Vagina (tissue), 2 donors: ENCODE data around the gene FGR.

ENCODE experiments used
- POLR2A ChIP-seq, 2 donors: fragments of 450-650 bp; IDR thresholded peaks; one replicate each; pipeline ENCODE4 v1.6.1; 2017; ENCODE audit warnings: antibody characterized with exemption in 2 of 2, mild to moderate bottlenecking in 2 of 2, moderate library complexity in 2 of 2
- POLR2AphosphoS5 ChIP-seq, 2 donors: sonication (generic); formaldehyde crosslinking; IDR thresholded peaks; one replicate each; pipeline ENCODE4 v1.9.0; 2017; ENCODE audit warnings: antibody characterized with exemption in 2 of 2, mild to moderate bottlenecking in 2 of 2, low read depth in 1 of 2; ENCODE audit not compliant: insufficient read depth in 1 of 2
- TF ChIP-seq, protein P1 (sequence below), 3 experiments: fragments of 450-650 bp in 2 of 3; fragments of 200-600 bp in 1 of 3; sonication (generic) in 1 of 3; IDR thresholded peaks; one replicate each; pipeline ENCODE4 v1.5.1; 2017 to 2019; ENCODE audit warnings: antibody characterized with exemption in 3 of 3, mild to moderate bottlenecking in 2 of 3, moderate library complexity in 2 of 3

DNA sequence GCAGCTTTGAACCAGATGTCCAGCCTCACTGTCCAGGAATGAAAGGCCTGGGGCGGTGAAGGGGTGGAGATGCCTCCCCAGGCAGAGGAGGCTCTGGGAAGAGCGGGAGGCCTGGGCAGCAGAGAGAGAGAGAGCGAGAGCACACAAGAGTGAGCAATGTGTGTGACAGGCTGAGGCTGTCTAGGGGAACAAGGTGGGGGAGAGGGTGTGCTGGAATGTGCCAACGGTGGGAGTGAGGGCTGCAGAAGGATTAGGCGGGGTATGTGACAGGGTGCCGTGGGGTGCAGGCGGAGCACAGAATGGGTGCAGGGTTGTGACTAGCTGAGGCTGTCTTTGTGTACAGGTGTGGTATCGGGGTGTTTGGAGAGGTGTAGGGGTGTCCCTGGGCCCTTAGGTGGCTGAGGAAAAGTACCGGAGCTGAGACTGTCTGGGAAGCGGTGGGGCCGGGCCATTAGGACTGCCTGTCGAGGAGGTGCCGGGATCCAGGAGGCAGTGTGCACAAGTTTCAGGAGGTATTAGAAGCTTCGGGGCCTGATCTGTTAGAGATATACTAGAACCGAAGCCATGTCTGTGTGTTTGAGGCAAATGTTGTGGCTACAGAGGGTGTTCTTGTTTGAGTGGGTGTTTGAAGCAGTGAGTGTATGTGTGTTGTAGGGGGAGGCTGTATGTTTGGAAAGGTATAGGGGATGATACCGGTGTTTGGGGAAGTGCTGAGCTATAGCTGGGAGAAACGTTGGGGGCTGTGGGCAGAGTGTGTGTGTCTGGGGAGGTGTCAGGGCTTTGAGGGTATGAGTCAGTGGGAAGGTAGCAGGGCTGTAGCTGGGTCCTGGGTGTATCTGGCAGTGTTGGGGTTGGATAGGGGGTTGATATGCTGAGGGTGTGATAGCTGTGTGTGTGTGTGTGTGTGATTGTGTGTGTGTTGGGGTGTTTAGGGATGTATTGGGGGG lies 40.1 kb downstream of the FGR start:
- TF ChIP-seq, protein P1, sequence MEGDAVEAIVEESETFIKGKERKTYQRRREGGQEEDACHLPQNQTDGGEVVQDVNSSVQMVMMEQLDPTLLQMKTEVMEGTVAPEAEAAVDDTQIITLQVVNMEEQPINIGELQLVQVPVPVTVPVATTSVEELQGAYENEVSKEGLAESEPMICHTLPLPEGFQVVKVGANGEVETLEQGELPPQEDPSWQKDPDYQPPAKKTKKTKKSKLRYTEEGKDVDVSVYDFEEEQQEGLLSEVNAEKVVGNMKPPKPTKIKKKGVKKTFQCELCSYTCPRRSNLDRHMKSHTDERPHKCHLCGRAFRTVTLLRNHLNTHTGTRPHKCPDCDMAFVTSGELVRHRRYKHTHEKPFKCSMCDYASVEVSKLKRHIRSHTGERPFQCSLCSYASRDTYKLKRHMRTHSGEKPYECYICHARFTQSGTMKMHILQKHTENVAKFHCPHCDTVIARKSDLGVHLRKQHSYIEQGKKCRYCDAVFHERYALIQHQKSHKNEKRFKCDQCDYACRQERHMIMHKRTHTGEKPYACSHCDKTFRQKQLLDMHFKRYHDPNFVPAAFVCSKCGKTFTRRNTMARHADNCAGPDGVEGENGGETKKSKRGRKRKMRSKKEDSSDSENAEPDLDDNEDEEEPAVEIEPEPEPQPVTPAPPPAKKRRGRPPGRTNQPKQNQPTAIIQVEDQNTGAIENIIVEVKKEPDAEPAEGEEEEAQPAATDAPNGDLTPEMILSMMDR (IDR thresholded peaks at IDR 0.05): no peak
- TF ChIP-seq POLR2AphosphoS5 (IDR thresholded peaks at IDR 0.05; ENCODE audit: insufficient read depth in 1 of 2, low read depth in 1 of 2) (peak in 1 of 2 donors; percentile 44), POLR2A (IDR thresholded peaks at IDR 0.05) (no peak)
